ENCODE measurements around the gene GABPA. TPM values are rescaled to one million over a fixed set of nuclear protein-coding genes. Genes with fewer than 3 reads are reported as not detected.

GABPA gene
- total and polyA plus RNA-seq, 4 donors = 5.4 to 19.4 (median 11.5) TPM

- no peak for TF ChIP-seq RXRA (IDR thresholded peaks at IDR 0.05)
- TF ChIP-seq REST (IDR thresholded peaks at IDR 0.05) = no peak
- TF ChIP-seq CTCF (IDR thresholded peaks at IDR 0.05; ENCODE audit: low read depth, low read length, missing input control) = no peak
- no peak for TF ChIP-seq SP1 (IDR thresholded peaks at IDR 0.05)
- TF ChIP-seq TAF1 (conservative IDR thresholded peaks at IDR 0.05) = no peak
- no peak overlapping the region for H3K27ac ChIP-seq (ENCODE audit: low read depth in 1 of 2, low read length in 2 of 2)
- H3K27me3 ChIP-seq (ENCODE audit: control insufficient read depth in 4 of 4, insufficient read depth in 4 of 4, low read length in 3 of 4) = no peaks in the 10 kb centered on the region
- H3K4me3 ChIP-seq (ENCODE audit: low read depth in 1 of 3, low read length in 3 of 3) = no peak overlapping the region
- WGBS = 99% methylated on average over 1 of the region's 1 CpG
- no peak for DNase-seq (ENCODE audit: low spot score)
- peaks cover 11 to 57% (median 37%) of the 10 kb centered on the region in 4 donors for H3K36me3 ChIP-seq (ENCODE audit: control insufficient read depth in 4 of 4, insufficient read depth in 3 of 4, low read depth in 1 of 4, low read length in 3 of 4)
- no peaks in the 10 kb centered on the region for H3K9me3 ChIP-seq (ENCODE audit: control insufficient read depth in 4 of 4, low read length in 3 of 4)
- H3K9ac ChIP-seq (ENCODE audit: low read depth in 1 of 2, low read length in 2 of 2) = no peak overlapping the region
- no peaks in the 10 kb centered on the region for H3K4me1 ChIP-seq (ENCODE audit: control insufficient read depth in 4 of 4, insufficient read depth in 4 of 4, low read length in 3 of 4)
Measured at GRCh38 chr21:25760677-25761076, 25.9 kb downstream of the GABPA start.

GRCh38 chr21:25764065-25764464 is 29.3 kb downstream of the GABPA start:
- no peak overlapping the region for H3K4me3 ChIP-seq (ENCODE audit: low read depth in 1 of 3, low read length in 3 of 3)
- no peaks in the 10 kb centered on the region for H3K9me3 ChIP-seq (ENCODE audit: control insufficient read depth in 4 of 4, low read length in 3 of 4)
- no peak for TF ChIP-seq EGR1 (IDR thresholded peaks at IDR 0.05; ENCODE audit: low read depth in 2 of 2)
- no peak for TF ChIP-seq JUND (IDR thresholded peaks at IDR 0.05)
- TF ChIP-seq NR2F2 (IDR thresholded peaks at IDR 0.05) = no peak
- no peak for TF ChIP-seq SP1 (IDR thresholded peaks at IDR 0.05)
- no peak for TF ChIP-seq RAD21 (IDR thresholded peaks at IDR 0.05)
- TF ChIP-seq RXRA (IDR thresholded peaks at IDR 0.05) = no peak
- no peak for TF ChIP-seq MAX (IDR thresholded peaks at IDR 0.05)
- TF ChIP-seq REST (IDR thresholded peaks at IDR 0.05) = no peak
- TF ChIP-seq HNF4A (conservative IDR thresholded peaks at IDR 0.05) = no peak
- no peak for DNase-seq (ENCODE audit: low spot score)
- WGBS = 97% methylated on average over 3 of the region's 3 CpGs
- H3K9ac ChIP-seq (ENCODE audit: low read depth in 1 of 2, low read length in 2 of 2) = no peak overlapping the region
- H3K36me3 ChIP-seq (ENCODE audit: control insufficient read depth in 4 of 4, insufficient read depth in 3 of 4, low read depth in 1 of 4, low read length in 3 of 4) = peaks cover 6 to 63% (median 38%) of the 10 kb centered on the region in 4 donors
- no peak overlapping the region for H3K27ac ChIP-seq (ENCODE audit: low read depth in 1 of 2, low read length in 2 of 2)
- no peaks in the 10 kb centered on the region for H3K4me1 ChIP-seq (ENCODE audit: control insufficient read depth in 4 of 4, insufficient read depth in 4 of 4, low read length in 3 of 4)
- no peaks in the 10 kb centered on the region for H3K27me3 ChIP-seq (ENCODE audit: control insufficient read depth in 4 of 4, insufficient read depth in 4 of 4, low read length in 3 of 4)

Measured in liver (tissue), 9 donors.